ENCODE data around the gene EYA4. TPM values are rescaled to one million over a fixed set of nuclear protein-coding genes. Genes with fewer than 3 reads are reported as not detected.

EYA4 gene
- total RNA-seq, 1 experiment from 2014 or later = 55.3 TPM

- no peak for DNase-seq (ENCODE audit: low read depth, low spot score)
- in situ Hi-C loops (cut with HindIII; ENCODE audit: low pct_unique_long_range_greater_than_20kb, low sequenced_read_pairs) = no loop called here
These were observed 262.2 kb downstream of the EYA4 start for GRCh38 chr6:133503336-133503729.

- no peak for DNase-seq (ENCODE audit: low read depth, low spot score)
- in situ Hi-C loops (cut with HindIII; ENCODE audit: low pct_unique_long_range_greater_than_20kb, low sequenced_read_pairs) = no loop called here
These were observed 263.0 kb downstream of the EYA4 start for GRCh38 chr6:133504158-133504557.

GRCh38 chr6:133504761-133505160 lies 263.6 kb downstream of the EYA4 start:
- DNase-seq (ENCODE audit: low read depth, low spot score) = no peak
- in situ Hi-C loops (cut with HindIII; ENCODE audit: low pct_unique_long_range_greater_than_20kb, low sequenced_read_pairs) = no loop called here

GRCh38 chr6:133505681-133506080 lies 264.5 kb downstream of the EYA4 start:
- no peak for DNase-seq (ENCODE audit: low read depth, low spot score)
- in situ Hi-C loops (cut with HindIII; ENCODE audit: low pct_unique_long_range_greater_than_20kb, low sequenced_read_pairs) = no loop called here

- DNase-seq (ENCODE audit: low read depth, low spot score) = peak; percentile 67
- in situ Hi-C loops (cut with HindIII; ENCODE audit: low pct_unique_long_range_greater_than_20kb, low sequenced_read_pairs) = no loop called here
These were observed 271.4 kb downstream of the EYA4 start for GRCh38 chr6:133512410-133513016.

GRCh38 chr6:133523816-133524215 lies 282.7 kb downstream of the EYA4 start:
- in situ Hi-C loops (cut with HindIII; ENCODE audit: low pct_unique_long_range_greater_than_20kb, low sequenced_read_pairs) = no loop called here
- DNase-seq (ENCODE audit: low read depth, low spot score) = no peak

- no peak for DNase-seq (ENCODE audit: low read depth, low spot score)
- in situ Hi-C loops (cut with HindIII; ENCODE audit: low pct_unique_long_range_greater_than_20kb, low sequenced_read_pairs) = no loop called here
These were observed 285.3 kb downstream of the EYA4 start for GRCh38 chr6:133526436-133526835.

GRCh38 chr6:133528566-133528965 lies 287.4 kb downstream of the EYA4 start:
- in situ Hi-C loops (cut with HindIII; ENCODE audit: low pct_unique_long_range_greater_than_20kb, low sequenced_read_pairs) = no loop called here

GRCh38 chr6:133532908-133533307 lies 291.8 kb downstream of the EYA4 start:
- in situ Hi-C loops (cut with HindIII; ENCODE audit: low pct_unique_long_range_greater_than_20kb, low sequenced_read_pairs) = no loop called here
- DNase-seq (ENCODE audit: low read depth, low spot score) = no peak

More at GRCh38 chr6:133528566-133528965, 287.4 kb downstream of the EYA4 start:
- DNase-seq (ENCODE audit: low read depth, low spot score) = no peak

- in situ Hi-C loops (cut with HindIII; ENCODE audit: low pct_unique_long_range_greater_than_20kb, low sequenced_read_pairs) = no loop called here
- no peak for DNase-seq (ENCODE audit: low read depth, low spot score)
These were observed 298.5 kb downstream of the EYA4 start for GRCh38 chr6:133539502-133540259.

GRCh38 chr6:133540361-133540760 lies 299.2 kb downstream of the EYA4 start:
- in situ Hi-C loops (cut with HindIII; ENCODE audit: low pct_unique_long_range_greater_than_20kb, low sequenced_read_pairs) = no loop called here

GRCh38 chr6:133541040-133541439 lies 299.9 kb downstream of the EYA4 start:
- in situ Hi-C loops (cut with HindIII; ENCODE audit: low pct_unique_long_range_greater_than_20kb, low sequenced_read_pairs) = no loop called here
- DNase-seq (ENCODE audit: low read depth, low spot score) = no peak

More at GRCh38 chr6:133540361-133540760, 299.2 kb downstream of the EYA4 start:
- no peak for DNase-seq (ENCODE audit: low read depth, low spot score)

- in situ Hi-C loops (cut with HindIII; ENCODE audit: low pct_unique_long_range_greater_than_20kb, low sequenced_read_pairs) = no loop called here
- DNase-seq (ENCODE audit: low read depth, low spot score) = no peak
These were observed 301.1 kb downstream of the EYA4 start for GRCh38 chr6:133542056-133542821.

- no peak for DNase-seq (ENCODE audit: low read depth, low spot score)
- in situ Hi-C loops (cut with HindIII; ENCODE audit: low pct_unique_long_range_greater_than_20kb, low sequenced_read_pairs) = no loop called here
These were observed 303.3 kb downstream of the EYA4 start for GRCh38 chr6:133544419-133544818.

- in situ Hi-C loops (cut with HindIII; ENCODE audit: low pct_unique_long_range_greater_than_20kb, low sequenced_read_pairs) = no loop called here
- DNase-seq (ENCODE audit: low read depth, low spot score) = no peak
These were observed 304.9 kb downstream of the EYA4 start for GRCh38 chr6:133546098-133546497.

- in situ Hi-C loops (cut with HindIII; ENCODE audit: low pct_unique_long_range_greater_than_20kb, low sequenced_read_pairs) = no loop called here
- no peak for DNase-seq (ENCODE audit: low read depth, low spot score)
These were observed 306.0 kb downstream of the EYA4 start for GRCh38 chr6:133547136-133547535.

GRCh38 chr6:133548423-133549159 lies 307.4 kb downstream of the EYA4 start:
- in situ Hi-C loops (cut with HindIII; ENCODE audit: low pct_unique_long_range_greater_than_20kb, low sequenced_read_pairs) = no loop called here
- peak; percentile 21 for DNase-seq (ENCODE audit: low read depth, low spot score)

- DNase-seq (ENCODE audit: low read depth, low spot score) = no peak
- in situ Hi-C loops (cut with HindIII; ENCODE audit: low pct_unique_long_range_greater_than_20kb, low sequenced_read_pairs) = no loop called here
These were observed 308.2 kb downstream of the EYA4 start for GRCh38 chr6:133549371-133549801.

All from SK-MEL-5 (cell line).